PC-9 (cell line): ENCODE data around the gene SYNGAP1. TPM values are rescaled to one million over a fixed set of nuclear protein-coding genes. Genes with fewer than 3 reads are reported as not detected.

Experiments
- BruUV-seq: library from RNA; stranded (reverse); fragments of 400-500 nt; replicated peaks from 2 replicates; lab custom pipeline; 2021; lab: Mats Ljungman, UMichigan
- CTCF ChIA-PET: fragments of 300-600 bp; sonication (Branson Sonifier 250); formaldehyde crosslinking; loops from one replicate; lab custom pipeline; 2022; ENCODE audit warnings: antibody characterized with exemption; lab: Charles Lee
- POLR2A ChIA-PET: fragments of 300-600 bp; sonication (Branson Sonifier 250); formaldehyde crosslinking; loops from one replicate; lab custom pipeline; 2022; ENCODE audit warnings: antibody characterized with exemption; ENCODE audit not compliant: unreplicated experiment; lab: Charles Lee
- DNase-seq, 2 experiments: peaks; one replicate each; pipeline versions ENCODE4 v3.0.0 to v3.0.0-alpha.2; 2015 to 2022; ENCODE audit warnings: mixed read lengths in 1 of 2
- H2AFZ ChIP-seq: fragments of 200-600 bp; sonication (generic); 2 replicates; pipeline ENCODE4 v1.8.1; 2017; ENCODE audit warnings: antibody characterized with exemption
- H3F3A ChIP-seq: fragments of 200-600 bp; sonication (generic); 2 replicates; pipeline ENCODE4 v1.8.1; 2017; ENCODE audit warnings: antibody characterized with exemption, mild to moderate bottlenecking, low read depth; ENCODE audit not compliant: insufficient read depth
- H3K27ac ChIP-seq: fragments of 200-600 bp; sonication (generic); 2 replicates; pipeline ENCODE4 v1.6.1; 2016; ENCODE audit warnings: mixed run types
- H3K27me3 ChIP-seq: fragments of 200-600 bp; sonication (generic); 2 replicates; pipeline ENCODE4 v1.6.1; 2016; ENCODE audit warnings: low read depth, mixed run types; ENCODE audit not compliant: insufficient read depth
- H3K36me3 ChIP-seq: fragments of 200-600 bp; sonication (generic); 2 replicates; pipeline ENCODE4 v1.6.1; 2016; ENCODE audit warnings: low read depth, mixed run types
- H3K4me1 ChIP-seq: fragments of 200-600 bp; sonication (generic); replicated peaks from 2 replicates; pipeline ENCODE4 v1.6.1; 2016; ENCODE audit warnings: mixed run types; ENCODE audit not compliant: insufficient read depth
- H3K4me2 ChIP-seq: fragments of 200-600 bp; sonication (generic); 2 replicates; pipeline ENCODE4 v1.6.1; 2017; ENCODE audit warnings: mixed run types
- H3K4me3 ChIP-seq: fragments of 200-600 bp; sonication (generic); 2 replicates; pipeline ENCODE4 v1.6.1; 2016; ENCODE audit warnings: mixed run types
- H3K79me2 ChIP-seq: fragments of 200-600 bp; sonication (generic); 2 replicates; pipeline ENCODE4 v1.6.1; 2017; ENCODE audit warnings: low read depth, mixed run types
- H3K9me2 ChIP-seq: fragments of 200-600 bp; sonication (generic); 2 replicates; pipeline ENCODE4 v1.8.1; 2017; ENCODE audit warnings: mild to moderate bottlenecking; ENCODE audit not compliant: insufficient read depth
- H3K9me3 ChIP-seq: fragments of 200-600 bp; sonication (generic); 2 replicates; pipeline ENCODE4 v1.8.1; 2016; ENCODE audit warnings: low read depth; ENCODE audit not compliant: insufficient read depth
- H4K20me1 ChIP-seq: fragments of 200-600 bp; sonication (generic); 2 replicates; pipeline ENCODE4 v1.8.1; 2017; ENCODE audit not compliant: insufficient read depth
- CTCF ChIP-seq: fragments of 200-600 bp; sonication (generic); conservative IDR thresholded peaks from 2 replicates; pipeline ENCODE4 v1.6.1; 2017; ENCODE audit warnings: mixed run types, antibody characterized with exemption, mild to moderate bottlenecking, moderate library complexity
- EZH2 ChIP-seq: fragments of 200-600 bp; sonication (generic); IDR thresholded peaks from 2 replicates; pipeline ENCODE4 v1.8.0; 2017; ENCODE audit warnings: antibody characterized with exemption, low read depth
- intact Hi-C: fragments of 100-400 bp; cut with micrococcal nuclease; formaldehyde crosslinking; loops from one replicate; pipeline ENCODE4 v1.10.0; 2022; ENCODE audit not compliant: unreplicated experiment
- total RNA-seq: library from RNA; stranded (reverse); gene quantifications from 2 replicates; pipeline ENCODE4 v1.2.3, GENCODE V29; 2021

The SYNGAP1 gene
- total RNA-seq, 1 experiment from 2014 or later, result 17.7 TPM

GRCh38 chr6:33426590-33427511, 7.0 kb downstream of the SYNGAP1 start:
- no TSS peak for BruUV-seq
- Histone ChIP-seq H3K79me2 (no peaks in the 10 kb centered on the region), H3K4me1 (peaks cover 19% of the 10 kb centered on the region), H2AFZ (no peak overlapping the region), H3K9me2 (no peaks in the 10 kb centered on the region), H3K36me3 (no peaks in the 10 kb centered on the region), H3K4me3 (peak overlapping the region; percentile 71; the same call in 1 of the 2 replicates), H3K27ac (no peak overlapping the region), H3K9me3 (no peaks in the 10 kb centered on the region), H3K4me2 (peak overlapping the region; percentile 77), H3F3A (peaks cover 33% of the 10 kb centered on the region), H3K27me3 (peaks cover 12% of the 10 kb centered on the region), H4K20me1 (no peaks in the 10 kb centered on the region)
- no peak for DNase-seq
- POLR2A ChIA-PET, result interaction anchor here (0.5 to 2.0 kb wide), 2 partner anchors 109 to 288 kb away, joined by 14 to 24 read pairs; partner anchors contain the start of gene ZBTB22
- TF ChIP-seq EZH2, result no peak
- TF ChIP-seq CTCF, result no peak
- CTCF ChIA-PET, result interaction anchor here (0.5 to 0.9 kb wide), 5 partner anchors 37 to 273 kb away, joined by 3 to 7 read pairs (median 4); no protein-coding TSS in a partner anchor
- intact Hi-C loops, result loop anchor here (1.0 to 2.0 kb wide), 3 partner anchors 27 to 152 kb away; partner anchors contain the start of gene ZBTB9

DNA sequence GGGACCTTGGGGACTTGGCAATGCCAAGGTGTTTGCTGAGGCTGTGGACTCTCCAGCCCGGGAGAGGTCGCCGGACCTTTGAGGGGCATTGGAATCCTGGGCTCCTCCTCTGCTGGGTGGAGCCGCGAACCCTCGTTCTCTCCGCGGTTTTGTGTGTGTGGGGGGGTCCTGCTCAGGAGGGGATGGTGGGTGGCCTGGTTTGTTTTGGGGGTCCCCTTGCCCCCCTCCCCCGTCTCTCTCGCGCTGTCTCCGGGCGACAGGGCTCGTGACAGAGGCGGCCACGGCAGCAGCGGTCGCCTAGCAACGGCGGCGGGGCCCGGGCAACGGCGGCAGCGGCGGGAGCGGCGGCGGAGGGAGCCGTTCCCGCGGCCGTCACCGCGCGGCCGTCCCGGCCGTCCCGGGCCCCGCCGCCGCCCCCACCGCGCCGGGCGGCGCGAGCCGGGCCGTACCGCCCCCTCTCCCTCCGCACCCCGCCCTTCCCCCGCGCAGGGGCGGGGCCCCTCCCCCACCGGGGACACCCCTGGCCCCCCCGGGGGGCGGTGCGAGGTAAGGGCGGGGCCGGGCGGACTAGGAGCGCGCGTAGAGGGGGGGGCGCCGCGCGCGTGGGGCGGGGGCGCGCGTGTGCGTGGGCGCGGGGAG, 7.8 kb downstream of the SYNGAP1 start:
- peak overlapping the region; percentile 58; the same call in 1 of the 2 replicates for H3K4me3 ChIP-seq
- BruUV-seq, result no TSS peak
- intact Hi-C loops, result loop anchor here (2.0 kb wide), 1 partner anchor 151 kb away; no protein-coding TSS in a partner anchor
- H3K79me2 ChIP-seq, result no peaks in the 10 kb centered on the region
- peaks cover 19% of the 10 kb centered on the region for H3K4me1 ChIP-seq
- H3K4me2 ChIP-seq, result peak overlapping the region; percentile 68
- peaks cover 3% of the 10 kb centered on the region; the same call in 1 of the 2 replicates for H3K27me3 ChIP-seq
- peak in 1 of 2 experiments; percentile 42 for DNase-seq
- TF ChIP-seq EZH2 (no peak), CTCF (no peak)
- peak overlapping the region; percentile 76; the same call in 1 of the 2 replicates for H2AFZ ChIP-seq
- no peaks in the 10 kb centered on the region for H4K20me1 ChIP-seq
- peaks cover 33% of the 10 kb centered on the region for H3F3A ChIP-seq
- no peaks in the 10 kb centered on the region for H3K36me3 ChIP-seq
- H3K9me3 ChIP-seq, result no peaks in the 10 kb centered on the region
- H3K9me2 ChIP-seq, result no peaks in the 10 kb centered on the region
- CTCF ChIA-PET, result no interaction called here
- POLR2A ChIA-PET, result no interaction called here
- no peak overlapping the region for H3K27ac ChIP-seq
